ENCODE measurements around the gene DNMT3B.

Gene DNMT3B

GRCh38 chr20:32756156-32756555 is 6.0 kb upstream of the DNMT3B start:
- H2AK5ac ChIP-seq (ENCODE audit: low read length, severe bottlenecking): no peak overlapping the region
- H2BK5ac ChIP-seq (ENCODE audit: low read depth, low read length, poor library complexity, severe bottlenecking): no peak overlapping the region
- H3K9ac ChIP-seq (ENCODE audit: low read length): no peak overlapping the region
- no peaks in the 10 kb centered on the region for H3K9me3 ChIP-seq (ENCODE audit: control insufficient read depth, low read length)
- H3K4me2 ChIP-seq (ENCODE audit: low read length, poor library complexity, severe bottlenecking): no peak overlapping the region
- no peak overlapping the region for H2BK12ac ChIP-seq (ENCODE audit: low read length in 2 of 2)
- no peak overlapping the region for H2BK15ac ChIP-seq (ENCODE audit: low read depth, poor library complexity, severe bottlenecking)
- H3K36me3 ChIP-seq (ENCODE audit: control insufficient read depth in 1 of 2, insufficient read depth in 2 of 2, low read depth in 1 of 2, low read length in 2 of 2): no peaks in the 10 kb centered on the region
- no peak overlapping the region for H3K14ac ChIP-seq (ENCODE audit: low read length in 2 of 2)
- H2AFZ ChIP-seq (ENCODE audit: low read depth, low read length): no peak overlapping the region
- peaks cover 5% of the 10 kb centered on the region for H3K4me1 ChIP-seq (ENCODE audit: control insufficient read depth, insufficient read depth, low read depth, low read length)
- H4K8ac ChIP-seq (ENCODE audit: low read length): no peak overlapping the region
- WGBS: 65% methylated on average over 2 of the region's 5 CpGs
- H3K4me3 ChIP-seq (ENCODE audit: insufficient read depth in 1 of 2, low read depth in 1 of 2, low read length in 2 of 2): no peak overlapping the region
- H3K27ac ChIP-seq (ENCODE audit: low read length, poor library complexity, severe bottlenecking): no peak overlapping the region
- H2BK120ac ChIP-seq (ENCODE audit: low read depth, low read length): no peak overlapping the region
- no peak overlapping the region for H4K91ac ChIP-seq (ENCODE audit: low read length)
- no peak overlapping the region for H3K23ac ChIP-seq (ENCODE audit: low read length in 2 of 2)
- H3K4ac ChIP-seq (ENCODE audit: low read depth in 1 of 2, low read length in 2 of 2): no peak overlapping the region
- H3K27me3 ChIP-seq (ENCODE audit: control insufficient read depth in 1 of 2, insufficient read depth in 1 of 2, low read length in 2 of 2): no peaks in the 10 kb centered on the region
- H3K18ac ChIP-seq (ENCODE audit: low read depth in 1 of 2, low read length in 2 of 2): no peak overlapping the region
- no peak for DNase-seq
- H3K79me1 ChIP-seq (replicated peaks; ENCODE audit: low read length, poor library complexity, severe bottlenecking): no peaks in the 10 kb centered on the region

GRCh38 chr20:32761417-32761830 is 761 bp upstream of the DNMT3B start:
- no peak overlapping the region for H2BK120ac ChIP-seq (ENCODE audit: low read depth, low read length)
- H4K8ac ChIP-seq (ENCODE audit: low read length): peak overlapping the region; percentile 59
- H2BK5ac ChIP-seq (ENCODE audit: low read depth, low read length, poor library complexity, severe bottlenecking): no peak overlapping the region
- peak overlapping the region; percentile 72 to 77 for H3K4me3 ChIP-seq (ENCODE audit: insufficient read depth in 1 of 2, low read depth in 1 of 2, low read length in 2 of 2)
- no peak overlapping the region for H2BK15ac ChIP-seq (ENCODE audit: low read depth, poor library complexity, severe bottlenecking)
- H2AK5ac ChIP-seq (ENCODE audit: low read length, severe bottlenecking): no peak overlapping the region
- no peak overlapping the region for H2BK12ac ChIP-seq (ENCODE audit: low read length in 2 of 2)
- H2AFZ ChIP-seq (ENCODE audit: low read depth, low read length): peak overlapping the region; percentile 54
- H3K23ac ChIP-seq (ENCODE audit: low read length in 2 of 2): no peak overlapping the region
- no peaks in the 10 kb centered on the region for H3K27me3 ChIP-seq (ENCODE audit: control insufficient read depth in 1 of 2, insufficient read depth in 1 of 2, low read length in 2 of 2)
- no peak overlapping the region for H3K4ac ChIP-seq (ENCODE audit: low read depth in 1 of 2, low read length in 2 of 2)
- H4K91ac ChIP-seq (ENCODE audit: low read length): no peak overlapping the region
- no peaks in the 10 kb centered on the region for H3K36me3 ChIP-seq (ENCODE audit: control insufficient read depth in 1 of 2, insufficient read depth in 2 of 2, low read depth in 1 of 2, low read length in 2 of 2)
- peak overlapping the region; percentile 67 for H3K4me2 ChIP-seq (ENCODE audit: low read length, poor library complexity, severe bottlenecking)
- peak overlapping the region; percentile 60 for H3K9ac ChIP-seq (ENCODE audit: low read length)
- H3K14ac ChIP-seq (ENCODE audit: low read length in 2 of 2): no peak overlapping the region
- H3K18ac ChIP-seq (ENCODE audit: low read depth in 1 of 2, low read length in 2 of 2): peak overlapping the region in 1 of 2 experiments; percentile 52
- no peak for DNase-seq
- H3K79me1 ChIP-seq (replicated peaks; ENCODE audit: low read length, poor library complexity, severe bottlenecking): peaks cover 16% of the 10 kb centered on the region
- no peak overlapping the region for H3K27ac ChIP-seq (ENCODE audit: low read length, poor library complexity, severe bottlenecking)
- WGBS: 40% methylated on average over 3 of the region's 6 CpGs
- H3K9me3 ChIP-seq (ENCODE audit: control insufficient read depth, low read length): no peaks in the 10 kb centered on the region
- H3K4me1 ChIP-seq (ENCODE audit: control insufficient read depth, insufficient read depth, low read depth, low read length): peaks cover 20% of the 10 kb centered on the region

- peak overlapping the region; percentile 77 to 95 for H3K4me3 ChIP-seq (ENCODE audit: insufficient read depth in 1 of 2, low read depth in 1 of 2, low read length in 2 of 2)
- no peaks in the 10 kb centered on the region for H3K36me3 ChIP-seq (ENCODE audit: control insufficient read depth in 1 of 2, insufficient read depth in 2 of 2, low read depth in 1 of 2, low read length in 2 of 2)
- H2AK5ac ChIP-seq (ENCODE audit: low read length, severe bottlenecking): no peak overlapping the region
- H2AFZ ChIP-seq (ENCODE audit: low read depth, low read length): peak overlapping the region; percentile 30
- peaks cover 20% of the 10 kb centered on the region for H3K4me1 ChIP-seq (ENCODE audit: control insufficient read depth, insufficient read depth, low read depth, low read length)
- peak overlapping the region; percentile 90 for H2BK120ac ChIP-seq (ENCODE audit: low read depth, low read length)
- H3K23ac ChIP-seq (ENCODE audit: low read length in 2 of 2): peak overlapping the region in 1 of 2 experiments; percentile 20
- H2BK5ac ChIP-seq (ENCODE audit: low read depth, low read length, poor library complexity, severe bottlenecking): no peak overlapping the region
- H3K27me3 ChIP-seq (ENCODE audit: control insufficient read depth in 1 of 2, insufficient read depth in 1 of 2, low read length in 2 of 2): no peaks in the 10 kb centered on the region
- no peaks in the 10 kb centered on the region for H3K9me3 ChIP-seq (ENCODE audit: control insufficient read depth, low read length)
- peak; percentile 27 for DNase-seq
- peak overlapping the region; percentile 3 for H4K91ac ChIP-seq (ENCODE audit: low read length)
- peak overlapping the region; percentile 99 for H2BK15ac ChIP-seq (ENCODE audit: low read depth, poor library complexity, severe bottlenecking)
- peaks cover 20% of the 10 kb centered on the region for H3K79me1 ChIP-seq (replicated peaks; ENCODE audit: low read length, poor library complexity, severe bottlenecking)
- peak overlapping the region; percentile 88 for H3K4me2 ChIP-seq (ENCODE audit: low read length, poor library complexity, severe bottlenecking)
- 2% methylated on average over 30 of the region's 30 CpGs for WGBS
- H3K4ac ChIP-seq (ENCODE audit: low read depth in 1 of 2, low read length in 2 of 2): peak overlapping the region in 1 of 2 experiments; percentile 15
- peak overlapping the region; percentile 16 to 28 for H3K18ac ChIP-seq (ENCODE audit: low read depth in 1 of 2, low read length in 2 of 2)
- H3K27ac ChIP-seq (ENCODE audit: low read length, poor library complexity, severe bottlenecking): no peak overlapping the region
- H3K9ac ChIP-seq (ENCODE audit: low read length): peak overlapping the region; percentile 90
- H2BK12ac ChIP-seq (ENCODE audit: low read length in 2 of 2): peak overlapping the region in 1 of 2 experiments; percentile 40
- H4K8ac ChIP-seq (ENCODE audit: low read length): peak overlapping the region; percentile 21
- peak overlapping the region in 1 of 2 experiments; percentile 23 for H3K14ac ChIP-seq (ENCODE audit: low read length in 2 of 2)
Observed at GRCh38 chr20:32762754-32763201, 593 bp downstream of the DNMT3B start.

- Histone ChIP-seq H3K18ac (ENCODE audit: low read depth in 1 of 2, low read length in 2 of 2) (peak overlapping the region in 1 of 2 experiments; percentile 16), H3K9ac (ENCODE audit: low read length) (peak overlapping the region; percentile 90), H4K8ac (ENCODE audit: low read length) (peak overlapping the region; percentile 21), H3K4ac (ENCODE audit: low read depth in 1 of 2, low read length in 2 of 2) (peak overlapping the region; percentile 15 to 20), H2BK120ac (ENCODE audit: low read depth, low read length) (no peak overlapping the region), H2AK5ac (ENCODE audit: low read length, severe bottlenecking) (peak overlapping the region; percentile 43), H2BK5ac (ENCODE audit: low read depth, low read length, poor library complexity, severe bottlenecking) (no peak overlapping the region), H3K36me3 (ENCODE audit: control insufficient read depth in 1 of 2, insufficient read depth in 2 of 2, low read depth in 1 of 2, low read length in 2 of 2) (no peaks in the 10 kb centered on the region), H2BK15ac (ENCODE audit: low read depth, poor library complexity, severe bottlenecking) (no peak overlapping the region), H3K4me3 (ENCODE audit: insufficient read depth in 1 of 2, low read depth in 1 of 2, low read length in 2 of 2) (peak overlapping the region; percentile 77 to 95), H3K4me2 (ENCODE audit: low read length, poor library complexity, severe bottlenecking) (peak overlapping the region; percentile 88), H3K79me1 (replicated peaks; ENCODE audit: low read length, poor library complexity, severe bottlenecking) (peaks cover 21% of the 10 kb centered on the region), H3K9me3 (ENCODE audit: control insufficient read depth, low read length) (no peaks in the 10 kb centered on the region), H3K4me1 (ENCODE audit: control insufficient read depth, insufficient read depth, low read depth, low read length) (peaks cover 20% of the 10 kb centered on the region), H3K27me3 (ENCODE audit: control insufficient read depth in 1 of 2, insufficient read depth in 1 of 2, low read length in 2 of 2) (no peaks in the 10 kb centered on the region), H3K23ac (ENCODE audit: low read length in 2 of 2) (peak overlapping the region; percentile 9 to 20), H3K14ac (ENCODE audit: low read length in 2 of 2) (no peak overlapping the region), H4K91ac (ENCODE audit: low read length) (no peak overlapping the region), H3K27ac (ENCODE audit: low read length, poor library complexity, severe bottlenecking) (no peak overlapping the region), H2BK12ac (ENCODE audit: low read length in 2 of 2) (no peak overlapping the region), H2AFZ (ENCODE audit: low read depth, low read length) (no peak overlapping the region)
- no peak for DNase-seq
- WGBS: 7% methylated on average over 25 of the region's 40 CpGs
Observed at GRCh38 chr20:32763202-32764004, 1.2 kb downstream of the DNMT3B start.

Data from mesenchymal stem cell (in vitro differentiated cells and primary cell).